Esophagus squamous epithelium (tissue), 5 donors: ENCODE results near the gene C1RL. TPM values are rescaled to one million over a fixed set of nuclear protein-coding genes. Genes with fewer than 3 reads are reported as not detected.

Experiments
- DNase-seq: peaks from one replicate; lab custom pipeline; 2025; lab: John Stamatoyannopoulos, UW
- H3K27ac ChIP-seq, 4 donors: fragments of 200-600 bp; sonication (generic); one replicate each; pipeline ENCODE4 v1.5.1; 2016 to 2019; ENCODE audit warnings: mild to moderate bottlenecking in 1 of 4
- H3K27me3 ChIP-seq, 4 donors: fragments of 200-600 bp; sonication (generic); 1 replicate in 3 of 4; 2 replicates in 1 of 4; pipeline versions ENCODE4 v1.5.1 to v1.6.0; 2017 to 2021; ENCODE audit warnings: antibody characterized with exemption in 1 of 4
- H3K36me3 ChIP-seq, 3 donors: fragments of 200-600 bp; sonication (generic); one replicate each; pipeline ENCODE4 v1.5.1; 2016 to 2019
- H3K4me1 ChIP-seq, 3 donors: fragments of 200-600 bp; sonication (generic); one replicate each; pipeline ENCODE4 v1.5.1; 2017 to 2019
- H3K4me3 ChIP-seq, 4 donors: fragments of 200-600 bp; sonication (generic); 1 replicate in 3 of 4; 2 replicates in 1 of 4; pipeline ENCODE4 v1.5.1; 2016 to 2019; ENCODE audit warnings: mild to moderate bottlenecking in 2 of 4, moderate library complexity in 1 of 4
- H3K9me3 ChIP-seq, 3 donors: fragments of 200-600 bp; sonication (generic); one replicate each; pipeline ENCODE4 v1.5.1; 2016 to 2019
- CTCF ChIP-seq, 6 experiments: fragments of 450-650 bp in 4 of 6; fragments of 200-600 bp in 2 of 6; sonication (generic) in 2 of 6; IDR thresholded peaks; one replicate each; pipeline ENCODE4 v1.5.1; 2016 to 2019; ENCODE audit warnings: antibody characterized with exemption in 6 of 6, mild to moderate bottlenecking in 4 of 6, moderate library complexity in 4 of 6
- POLR2A ChIP-seq, 4 donors: fragments of 450-650 bp; IDR thresholded peaks; one replicate each; pipeline ENCODE4 v1.6.1; 2017; ENCODE audit warnings: antibody characterized with exemption in 4 of 4, mild to moderate bottlenecking in 4 of 4, moderate library complexity in 3 of 4
- whole genome bisulfite sequencing, 2 donors: methylation state at CpG; one replicate each; pipeline ENCODE4 v1.1.5; 2018; 5-methylcytosine and 5-hydroxymethylcytosine counted together
- intact Hi-C: fragments of 100-400 bp; cut with DNase I; formaldehyde crosslinking; loops from one replicate; pipeline ENCODE4 v1.15.0; 2022
- total RNA-seq, 4 donors: library from RNA; depleted of rRNA; stranded (reverse); fragments of >200 nt; gene quantifications; one replicate each; pipeline ENCODE4 v1.1.0, GENCODE V29; 2016
- donor health status: DM: yes; HTN: yes; CAD: no.

C1RL gene
- total RNA-seq, 4 donors from 2014 or later = 13.0 to 53.2 (median 25.8) TPM

- intact Hi-C loops = no loop called here
- H3K4me1 ChIP-seq = peaks cover 0 to 23% (median 5%) of the 10 kb centered on the region in 3 donors
- 70% methylated on average over 3 of the region's 3 CpGs; no CpG with 5 or more reads in 1 of the 2 donors for WGBS, 2 donors
- H3K9me3 ChIP-seq = no peaks in the 10 kb centered on the region
- no peak for TF ChIP-seq POLR2A (IDR thresholded peaks at IDR 0.05)
- TF ChIP-seq CTCF (IDR thresholded peaks at IDR 0.05) = no peak
- no peak for DNase-seq
- no peak overlapping the region for H3K4me3 ChIP-seq
- no peaks in the 10 kb centered on the region for H3K27me3 ChIP-seq
- peaks cover 0 to 39% (median 8%) of the 10 kb centered on the region in 3 donors for H3K36me3 ChIP-seq
- H3K27ac ChIP-seq = no peak overlapping the region
Measured at GRCh38 chr12:7116196-7116595, 7.2 kb upstream of the C1RL start.

GRCh38 chr12:7114851-7115250 is 5.8 kb upstream of the C1RL start:
- no peak for DNase-seq
- H3K4me3 ChIP-seq = no peak overlapping the region
- 85 to 89% methylated on average over 5 to 6 of the region's 6 CpGs for WGBS, 2 donors

GRCh38 chr12:7114008-7114407 is 5.0 kb upstream of the C1RL start:
- WGBS, 2 donors = 87 to 91% methylated on average over 11 of the region's 11 CpGs
- Histone ChIP-seq H3K36me3 (peaks cover 0 to 39% (median 8%) of the 10 kb centered on the region in 3 donors), H3K9me3 (no peaks in the 10 kb centered on the region), H3K4me1 (peaks cover 7 to 40% (median 15%) of the 10 kb centered on the region in 3 donors), H3K27ac (no peak overlapping the region), H3K27me3 (no peaks in the 10 kb centered on the region), H3K4me3 (no peak overlapping the region)
- intact Hi-C loops = no loop called here
- TF ChIP-seq POLR2A (IDR thresholded peaks at IDR 0.05) (no peak), CTCF (IDR thresholded peaks at IDR 0.05) (no peak)
- DNase-seq = no peak

More at GRCh38 chr12:7114851-7115250, 5.8 kb upstream of the C1RL start:
- Histone ChIP-seq H3K36me3 (peaks cover 0 to 39% (median 8%) of the 10 kb centered on the region in 3 donors), H3K9me3 (no peaks in the 10 kb centered on the region), H3K27me3 (no peaks in the 10 kb centered on the region), H3K27ac (no peak overlapping the region), H3K4me1 (peaks cover under 1 to 32% (median 9%) of the 10 kb centered on the region in 3 donors)
- intact Hi-C loops = no loop called here
- TF ChIP-seq POLR2A (IDR thresholded peaks at IDR 0.05) = no peak
- no peak for TF ChIP-seq CTCF (IDR thresholded peaks at IDR 0.05)

GRCh38 chr12:7113389-7113871 is 4.4 kb upstream of the C1RL start:
- Histone ChIP-seq H3K4me3 (no peak overlapping the region), H3K9me3 (no peaks in the 10 kb centered on the region), H3K36me3 (peaks cover 0 to 38% (median 8%) of the 10 kb centered on the region in 3 donors), H3K27ac (peak overlapping the region in 1 of 4 donors; percentile 46), H3K27me3 (no peaks in the 10 kb centered on the region), H3K4me1 (peaks cover 7 to 44% (median 15%) of the 10 kb centered on the region in 3 donors)
- TF ChIP-seq POLR2A (IDR thresholded peaks at IDR 0.05) = no peak
- TF ChIP-seq CTCF (IDR thresholded peaks at IDR 0.05) = peak; percentile 72 to 87 (median 78)
- WGBS, 2 donors = 0 to 8% methylated on average over 1 to 2 of the region's 5 CpGs
- DNase-seq = no peak
- intact Hi-C loops = no loop called here

- Histone ChIP-seq H3K36me3 (peaks cover 0 to 24% (median 8%) of the 10 kb centered on the region in 3 donors), H3K27me3 (no peaks in the 10 kb centered on the region), H3K9me3 (no peaks in the 10 kb centered on the region), H3K4me3 (no peak overlapping the region), H3K4me1 (peaks cover 15 to 58% (median 20%) of the 10 kb centered on the region in 3 donors), H3K27ac (peak overlapping the region in 3 of 4 donors; percentile 45 to 58 (median 46))
- intact Hi-C loops = no loop called here
- DNase-seq = no peak
- WGBS, 2 donors = 47 to 63% methylated on average over 4 of the region's 4 CpGs
- TF ChIP-seq POLR2A (IDR thresholded peaks at IDR 0.05) (no peak), CTCF (IDR thresholded peaks at IDR 0.05) (no peak)
Measured at GRCh38 chr12:7112041-7112440, 3.0 kb upstream of the C1RL start.
